Kidney epithelial cell (primary cell): ENCODE results near the gene ADORA3. TPM values are rescaled to one million over a fixed set of nuclear protein-coding genes. Genes with fewer than 3 reads are reported as not detected.
"Not testable (repeated sequence)": the region's sequence is repeated elsewhere in the genome, so short reads cannot be mapped to it uniquely, and the experiment has no call there.

ENCODE experiments used
- DNase-seq: peaks from one replicate; pipeline ENCODE4 v3.0.0-alpha.2; 2010; ENCODE audit warnings: low read depth
- H3K27me3 ChIP-seq: 2 replicates; pipeline ENCODE4 v1.6.0; 2011; ENCODE audit warnings: low read length; ENCODE audit not compliant: control insufficient read depth, insufficient read depth
- H3K36me3 ChIP-seq: 2 replicates; pipeline ENCODE4 v1.5.1; 2011; ENCODE audit warnings: low read length; ENCODE audit not compliant: control insufficient read depth, insufficient read depth
- H3K4me3 ChIP-seq: 2 replicates; pipeline ENCODE4 v1.5.1; 2011; ENCODE audit warnings: low read depth, mild to moderate bottlenecking, control low read depth, low read length
- CTCF ChIP-seq: IDR thresholded peaks from 2 replicates; pipeline ENCODE4 v1.5.1; 2011; ENCODE audit warnings: mild to moderate bottlenecking, moderate library complexity, low read length, control low read depth, inconsistent platforms; ENCODE audit not compliant: insufficient read depth, poor library complexity, severe bottlenecking
- total RNA-seq: library from RNA; depleted of rRNA; stranded (reverse); fragments of >200 nt; gene quantifications from 2 replicates; pipeline ENCODE4 v1.2.3, GENCODE V29; 2015

Gene ADORA3
- total RNA-seq: not detected in 2 replicates

GRCh38 chr1:111503585-111504060 is at the start of gene ADORA3, which contains the start of gene TMIGD3:
Gene ADORA3 (minus strand): TSS chr1:111503633. CDS start chr1:111503354, 279 bp downstream.
Gene TMIGD3 (minus strand): TSS chr1:111503633. CDS start chr1:111503354, 279 bp downstream.
- TF ChIP-seq CTCF: no peak
- Histone ChIP-seq H3K36me3 (no peaks in the 10 kb centered on the region), H3K27me3 (peaks cover 2% of the 10 kb centered on the region), H3K4me3 (no peak within 1 kb of the TSS)
- DNase-seq: no peak

- H3K27me3 ChIP-seq: no peaks in the 10 kb centered on the region
- no peak for TF ChIP-seq CTCF
- DNase-seq: no peak
- no peak overlapping the region for H3K4me3 ChIP-seq
- H3K36me3 ChIP-seq: no peaks in the 10 kb centered on the region
Observed at GRCh38 chr1:111553196-111553595, 49.8 kb upstream of the ADORA3 start.

- no peak for TF ChIP-seq CTCF
- no peaks in the 10 kb centered on the region for H3K36me3 ChIP-seq
- H3K27me3 ChIP-seq: no peaks in the 10 kb centered on the region
- no peak overlapping the region for H3K4me3 ChIP-seq
- DNase-seq: no peak
Observed at GRCh38 chr1:111552587-111552986, 49.2 kb upstream of the ADORA3 start.

- no peak for DNase-seq
- TF ChIP-seq CTCF: no peak
- no peaks in the 10 kb centered on the region for H3K27me3 ChIP-seq
Observed at GRCh38 chr1:111551623-111552411, 48.4 kb upstream of the ADORA3 start.

GRCh38 chr1:111547786-111548185 is 44.4 kb upstream of the ADORA3 start:
- not testable (repeated sequence) for H3K4me3 ChIP-seq, H3K36me3 ChIP-seq, H3K27me3 ChIP-seq, DNase-seq

More at GRCh38 chr1:111551623-111552411, 48.4 kb upstream of the ADORA3 start:
- H3K4me3 ChIP-seq: no peak overlapping the region
- no peaks in the 10 kb centered on the region for H3K36me3 ChIP-seq

- peak overlapping the region; percentile 9 for H3K4me3 ChIP-seq
- no peak for DNase-seq
- no peak for TF ChIP-seq CTCF
Observed at GRCh38 chr1:111542187-111542586, 38.8 kb upstream of the ADORA3 start.

More at GRCh38 chr1:111542187-111542586, 38.8 kb upstream of the ADORA3 start:
- H3K36me3 ChIP-seq: no peaks in the 10 kb centered on the region
- no peaks in the 10 kb centered on the region for H3K27me3 ChIP-seq
